Endothelial cell of umbilical vein (primary cell): Measurements from ENCODE around the gene TRMT112. TPM values are rescaled to one million over a fixed set of nuclear protein-coding genes. Genes with fewer than 3 reads are reported as not detected.
A peak's percentile ranks its signal among the peaks of the same experiment; 100 is the strongest.

Source experiments
- BruUV-seq: library from RNA; stranded (reverse); fragments of 400-500 nt; replicated peaks from 2 replicates; lab custom pipeline; 2021; lab: Mats Ljungman, UMichigan
- CTCF ChIA-PET: fragments of 300-600, 350-600 bp; sonication (Branson Sonifier 250); formaldehyde crosslinking; loops from one replicate; lab custom pipeline; 2021; ENCODE audit warnings: antibody characterized with exemption, inconsistent platforms; lab: Charles Lee
- POLR2A ChIA-PET: fragments of 300-600, 350-600 bp; sonication (Branson Sonifier 250); formaldehyde crosslinking; loops from one replicate; lab custom pipeline; 2021; ENCODE audit warnings: antibody characterized with exemption, inconsistent platforms; lab: Charles Lee
- DNase-seq: peaks from one replicate; pipeline ENCODE4 v3.0.0-alpha.2; 2011; ENCODE audit warnings: low read depth, low spot score
- FAIRE-seq: peaks from 2 replicates; lab custom pipeline; 2011; peaks lifted over from hg19 to GRCh38; lab: Jason Lieb, UNC
- H2AFZ ChIP-seq: 2 replicates; pipeline ENCODE4 v1.6.0; 2012; ENCODE audit warnings: low read depth, low read length, control low read depth, inconsistent platforms
- H3K27ac ChIP-seq: 2 replicates; pipeline ENCODE4 v1.5.1; 2011; ENCODE audit warnings: low read depth, mild to moderate bottlenecking, control low read depth, low read length, moderate library complexity; ENCODE audit not compliant: insufficient read depth
- H3K27me3 ChIP-seq, 2 experiments: 2 replicates each; pipeline versions ENCODE4 v1.6.0 to v1.6.1; 2011; ENCODE audit warnings: low read length in 2 of 2, mixed read lengths in 1 of 2; ENCODE audit not compliant: control insufficient read depth in 2 of 2, insufficient read depth in 2 of 2
- H3K36me3 ChIP-seq, 2 experiments: 2 replicates in 1 of 2; 3 replicates in 1 of 2; pipeline ENCODE4 v1.5.1; 2011; ENCODE audit warnings: low read length in 2 of 2, mild to moderate bottlenecking in 1 of 2, moderate library complexity in 1 of 2; ENCODE audit not compliant: control insufficient read depth in 2 of 2, insufficient read depth in 2 of 2; ENCODE audit errors: extremely low read depth in 1 of 2
- H3K4me1 ChIP-seq: 3 replicates; pipeline ENCODE4 v1.5.1; 2011; ENCODE audit warnings: mild to moderate bottlenecking, low read length; ENCODE audit not compliant: control insufficient read depth, insufficient read depth; ENCODE audit errors: extremely low read depth
- H3K4me2 ChIP-seq: 2 replicates; pipeline ENCODE4 v1.6.1; 2011; ENCODE audit warnings: low read length, control low read depth, mixed read lengths; ENCODE audit not compliant: insufficient read depth
- H3K4me3 ChIP-seq, 3 experiments: fragments of 200-600 bp in 1 of 3; sonication (generic), shearing (Covaris generic) in 1 of 3; replicated peaks in 1 of 3; 2 replicates each; pipeline ENCODE4 v1.5.1; 2011 to 2016; ENCODE audit warnings: control low read depth in 3 of 3, low read length in 3 of 3, mild to moderate bottlenecking in 2 of 3, inconsistent platforms in 1 of 3, low read depth in 1 of 3, moderate library complexity in 1 of 3; ENCODE audit not compliant: insufficient read depth in 1 of 3
- H3K79me2 ChIP-seq: 2 replicates; pipeline ENCODE4 v1.6.0; 2012; ENCODE audit warnings: low read length, inconsistent platforms; ENCODE audit not compliant: control insufficient read depth, insufficient read depth
- H3K9ac ChIP-seq: replicated peaks from 2 replicates; pipeline ENCODE3; 2011; ENCODE audit warnings: low read length, control low read depth; ENCODE audit not compliant: insufficient read depth; ENCODE audit errors: extremely low read depth
- H3K9me1 ChIP-seq: replicated peaks from 3 replicates; pipeline ENCODE4 v1.6.0; 2011; ENCODE audit warnings: mild to moderate bottlenecking, low read length; ENCODE audit not compliant: control insufficient read depth, insufficient read depth; ENCODE audit errors: extremely low read depth
- H3K9me3 ChIP-seq: replicated peaks from 2 replicates; pipeline ENCODE4 v1.5.1; 2012; ENCODE audit warnings: low read length, inconsistent platforms; ENCODE audit not compliant: control insufficient read depth, insufficient read depth
- H4K20me1 ChIP-seq: replicated peaks from 2 replicates; pipeline ENCODE3; 2011; ENCODE audit warnings: mild to moderate bottlenecking, low read length; ENCODE audit not compliant: control insufficient read depth, insufficient read depth; ENCODE audit errors: extremely low read depth
- CTCF ChIP-seq, 2 donors: IDR thresholded peaks; 1 replicate in 1 of 2; 2 replicates in 1 of 2; pipeline ENCODE4 v1.5.1; 2011; ENCODE audit warnings: low read length in 2 of 2, mild to moderate bottlenecking in 2 of 2, moderate library complexity in 2 of 2, control low read depth in 1 of 2, inconsistent platforms in 1 of 2, low read depth in 1 of 2; ENCODE audit not compliant: insufficient read depth in 1 of 2; ENCODE audit errors: extremely low read depth in 1 of 2
- EZH2 ChIP-seq: IDR thresholded peaks from 2 replicates; pipeline ENCODE4 v1.6.1; 2012; ENCODE audit warnings: borderline replicate concordance, low read depth, mild to moderate bottlenecking, moderate library complexity, low read length, inconsistent platforms; ENCODE audit not compliant: severe bottlenecking
- MAX ChIP-seq: IDR thresholded peaks from 2 replicates; pipeline ENCODE4 v1.6.1; 2011; ENCODE audit not compliant: insufficient read depth, insufficient read length
- POLR2A ChIP-seq: IDR thresholded peaks from 2 replicates; pipeline ENCODE4 v1.6.1; 2012; ENCODE audit warnings: low read depth, mild to moderate bottlenecking, control low read depth, low read length
- dilution Hi-C: fragments of 300-500 bp; cut with MboI; formaldehyde crosslinking; loops from one replicate; pipeline ENCODE4 v1.15.0; 2019; ENCODE audit warnings: low sequenced_read_pairs; ENCODE audit not compliant: extremely low pct_ligation_motif_present
- intact Hi-C: fragments of 100-400 bp; cut with micrococcal nuclease; formaldehyde crosslinking; loops from one replicate; pipeline ENCODE4 v1.10.0; 2022
- polyA plus RNA-seq, 4 experiments: library from polyadenylated mRNA; depleted of rRNA in 3 of 4; stranded (reverse) in 3 of 4; unstranded in 1 of 4; fragments of >200 nt; gene quantifications; 2 replicates each; pipeline versions ENCODE4 v1.2.1 to v1.2.3, GENCODE V29; 2011 to 2012; ENCODE audit warnings: missing spikeins in 1 of 4
- total RNA-seq: library from RNA; stranded (reverse); gene quantifications from 2 replicates; pipeline ENCODE4 v1.2.3, GENCODE V29; 2021

Gene TRMT112
- total and polyA plus RNA-seq, 2 donors (not counting 3 experiments of a cell fraction or from before 2014, with no cell fraction given) = 195 to 575 TPM

GRCh38 chr11:64314805-64315561 lies 2.4 kb downstream of the TRMT112 start:
- no peaks in the 10 kb centered on the region for H3K27me3 ChIP-seq
- H3K27ac ChIP-seq = no peak overlapping the region
- H3K36me3 ChIP-seq = peaks cover 2 to 7% of the 10 kb centered on the region in 2 experiments
- H3K9me3 ChIP-seq = no peaks in the 10 kb centered on the region
- no peak for TF ChIP-seq EZH2
- peaks cover 4% of the 10 kb centered on the region for H3K79me2 ChIP-seq
- ChIA-PET CTCF (no interaction called here), POLR2A (no interaction called here)
- H4K20me1 ChIP-seq = no peaks in the 10 kb centered on the region
- no peaks in the 10 kb centered on the region for H3K9me1 ChIP-seq
- H3K4me3 ChIP-seq = no peak overlapping the region
- intact Hi-C loops (no loop called here), dilution Hi-C loops (no loop called here)
- FAIRE-seq = no peak
- no TSS peak for BruUV-seq
- H2AFZ ChIP-seq = no peak overlapping the region
- peaks cover 10% of the 10 kb centered on the region for H3K4me1 ChIP-seq
- H3K9ac ChIP-seq = no peak overlapping the region
- H3K4me2 ChIP-seq = no peak overlapping the region
- no peak for DNase-seq

- no peaks in the 10 kb centered on the region for H3K9me3 ChIP-seq
- H3K4me3 ChIP-seq = no peak overlapping the region
- CTCF ChIA-PET = no interaction called here
- H3K4me2 ChIP-seq = no peak overlapping the region
- H3K9ac ChIP-seq = no peak overlapping the region
- no peaks in the 10 kb centered on the region for H3K27me3 ChIP-seq
- H4K20me1 ChIP-seq = no peaks in the 10 kb centered on the region
- peaks cover 9% of the 10 kb centered on the region for H3K4me1 ChIP-seq
- H3K36me3 ChIP-seq = peaks cover 2 to 7% of the 10 kb centered on the region in 2 experiments
- FAIRE-seq (no peak), DNase-seq (no peak)
- POLR2A ChIA-PET = no interaction called here
- no peak overlapping the region for H3K27ac ChIP-seq
- no peaks in the 10 kb centered on the region for H3K9me1 ChIP-seq
- dilution Hi-C loops (no loop called here), intact Hi-C loops (no loop called here)
- no peak for TF ChIP-seq POLR2A
- peak in 1 of 2 donors; percentile 8 for TF ChIP-seq CTCF (IDR thresholded peaks at IDR 0.05; ENCODE audit: extremely low read depth in 1 of 2, insufficient read depth in 1 of 2, low read depth in 1 of 2, low read length in 2 of 2)
- no peak for TF ChIP-seq MAX
- no TSS peak for BruUV-seq
- no peak overlapping the region for H2AFZ ChIP-seq
- H3K79me2 ChIP-seq = peaks cover 4% of the 10 kb centered on the region
These were observed 3.1 kb downstream of the TRMT112 start for GRCh38 chr11:64314146-64314804.
